ENCODE measurements around the gene ME1. TPM values are rescaled to one million over a fixed set of nuclear protein-coding genes. Genes with fewer than 3 reads are reported as not detected.

Gene ME1
- total RNA-seq, 2 donors from 2014 or later = 6.4 to 20.3 TPM

GRCh38 chr6:83371423-83371822, 59.4 kb downstream of the ME1 start:
- 60% methylated on average over 3 of the region's 3 CpGs for WGBS
- H3K36me3 ChIP-seq = no peaks in the 10 kb centered on the region
- no peak overlapping the region for H3K4me3 ChIP-seq
- no peaks in the 10 kb centered on the region for H3K4me1 ChIP-seq (replicated peaks)
- H3K27me3 ChIP-seq (replicated peaks; ENCODE audit: insufficient read depth) = no peaks in the 10 kb centered on the region
- H3K27ac ChIP-seq = no peak overlapping the region
- intact Hi-C loops (cut with DNase I) = no loop called here
- no peak for DNase-seq (ENCODE audit: low spot score)
- no peaks in the 10 kb centered on the region for H3K9me3 ChIP-seq
- TF ChIP-seq POLR2AphosphoS5 (IDR thresholded peaks at IDR 0.05) (no peak), POLR2A (IDR thresholded peaks at IDR 0.05) (no peak)
- TF ChIP-seq, protein P1, sequence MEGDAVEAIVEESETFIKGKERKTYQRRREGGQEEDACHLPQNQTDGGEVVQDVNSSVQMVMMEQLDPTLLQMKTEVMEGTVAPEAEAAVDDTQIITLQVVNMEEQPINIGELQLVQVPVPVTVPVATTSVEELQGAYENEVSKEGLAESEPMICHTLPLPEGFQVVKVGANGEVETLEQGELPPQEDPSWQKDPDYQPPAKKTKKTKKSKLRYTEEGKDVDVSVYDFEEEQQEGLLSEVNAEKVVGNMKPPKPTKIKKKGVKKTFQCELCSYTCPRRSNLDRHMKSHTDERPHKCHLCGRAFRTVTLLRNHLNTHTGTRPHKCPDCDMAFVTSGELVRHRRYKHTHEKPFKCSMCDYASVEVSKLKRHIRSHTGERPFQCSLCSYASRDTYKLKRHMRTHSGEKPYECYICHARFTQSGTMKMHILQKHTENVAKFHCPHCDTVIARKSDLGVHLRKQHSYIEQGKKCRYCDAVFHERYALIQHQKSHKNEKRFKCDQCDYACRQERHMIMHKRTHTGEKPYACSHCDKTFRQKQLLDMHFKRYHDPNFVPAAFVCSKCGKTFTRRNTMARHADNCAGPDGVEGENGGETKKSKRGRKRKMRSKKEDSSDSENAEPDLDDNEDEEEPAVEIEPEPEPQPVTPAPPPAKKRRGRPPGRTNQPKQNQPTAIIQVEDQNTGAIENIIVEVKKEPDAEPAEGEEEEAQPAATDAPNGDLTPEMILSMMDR (IDR thresholded peaks at IDR 0.05) = no peak

DNA sequence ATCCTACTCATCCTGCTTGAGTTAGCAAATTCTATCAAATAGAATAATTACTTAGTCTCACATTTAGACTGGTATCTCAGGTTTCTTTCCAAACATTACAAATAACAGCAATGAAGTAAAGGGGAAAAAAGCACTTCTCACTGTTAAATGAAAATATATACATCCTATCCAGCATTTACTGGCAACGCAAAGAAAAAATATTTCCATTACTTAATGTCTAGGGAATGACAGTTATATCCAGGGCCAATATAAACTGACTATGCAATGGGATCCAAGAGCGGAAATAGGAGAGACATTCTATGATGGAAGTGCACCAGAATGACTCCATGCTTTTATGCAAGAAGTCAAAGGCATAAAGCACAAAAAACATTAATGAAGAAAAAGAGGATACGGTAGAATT, 60.3 kb downstream of the ME1 start:
- no peak overlapping the region for H3K27ac ChIP-seq
- H3K36me3 ChIP-seq = no peaks in the 10 kb centered on the region
- WGBS = 92% methylated on average over 3 of the region's 3 CpGs
- no peak for DNase-seq (ENCODE audit: low spot score)
- H3K27me3 ChIP-seq (replicated peaks; ENCODE audit: insufficient read depth) = no peaks in the 10 kb centered on the region
- intact Hi-C loops (cut with DNase I) = no loop called here
- no peaks in the 10 kb centered on the region for H3K4me1 ChIP-seq (replicated peaks)
- TF ChIP-seq POLR2A (IDR thresholded peaks at IDR 0.05) (no peak), POLR2AphosphoS5 (IDR thresholded peaks at IDR 0.05) (no peak)
- TF ChIP-seq, protein P1 (IDR thresholded peaks at IDR 0.05) = no peak
- H3K4me3 ChIP-seq = no peak overlapping the region
- H3K9me3 ChIP-seq = no peaks in the 10 kb centered on the region

DNA sequence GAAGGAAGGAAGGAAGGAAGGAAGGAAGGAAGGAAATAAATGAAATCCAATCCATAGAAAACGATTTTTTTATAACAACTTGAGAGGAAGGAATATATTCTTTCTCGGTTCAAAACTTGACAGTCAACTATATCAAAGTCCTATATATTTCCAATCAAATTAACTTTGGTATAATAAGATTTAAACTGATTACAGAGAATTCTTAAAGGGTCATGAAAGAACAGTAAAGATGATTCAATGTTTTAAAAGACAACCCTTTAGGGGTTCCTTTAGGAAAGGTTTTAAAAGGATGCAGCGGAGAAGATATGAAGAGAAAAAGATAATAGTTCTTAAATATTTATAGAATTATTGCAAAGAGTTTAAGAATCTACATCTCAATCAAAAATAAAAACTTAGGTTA, 61.2 kb downstream of the ME1 start:
- Histone ChIP-seq H3K27ac (no peak overlapping the region), H3K27me3 (replicated peaks; ENCODE audit: insufficient read depth) (no peaks in the 10 kb centered on the region), H3K36me3 (no peaks in the 10 kb centered on the region), H3K4me3 (no peak overlapping the region), H3K9me3 (no peaks in the 10 kb centered on the region), H3K4me1 (replicated peaks) (no peaks in the 10 kb centered on the region)
- TF ChIP-seq, protein P1 (IDR thresholded peaks at IDR 0.05) = no peak
- TF ChIP-seq POLR2A (IDR thresholded peaks at IDR 0.05) = no peak
- TF ChIP-seq POLR2AphosphoS5 (IDR thresholded peaks at IDR 0.05) = no peak
- intact Hi-C loops (cut with DNase I) = no loop called here
- WGBS = 87% methylated on average over 3 of the region's 3 CpGs
- no peak for DNase-seq (ENCODE audit: low spot score)

- DNase-seq (ENCODE audit: low spot score) = no peak
- no peak overlapping the region for H3K27ac ChIP-seq
Observed at GRCh38 chr6:83368577-83368976, 62.3 kb downstream of the ME1 start.

GRCh38 chr6:83367104-83367503, 63.7 kb downstream of the ME1 start:
- H3K27ac ChIP-seq = no peak overlapping the region
- H3K27me3 ChIP-seq (replicated peaks; ENCODE audit: insufficient read depth) = no peaks in the 10 kb centered on the region
- TF ChIP-seq, protein P1 (IDR thresholded peaks at IDR 0.05) = no peak
- TF ChIP-seq POLR2A (IDR thresholded peaks at IDR 0.05) (no peak), POLR2AphosphoS5 (IDR thresholded peaks at IDR 0.05) (no peak)
- WGBS = 97% methylated on average over 1 of the region's 1 CpG
- intact Hi-C loops (cut with DNase I) = no loop called here
- DNase-seq (ENCODE audit: low spot score) = no peak
- H3K36me3 ChIP-seq = no peaks in the 10 kb centered on the region
- H3K4me1 ChIP-seq (replicated peaks) = no peaks in the 10 kb centered on the region
- no peak overlapping the region for H3K4me3 ChIP-seq
- no peaks in the 10 kb centered on the region for H3K9me3 ChIP-seq

More at GRCh38 chr6:83368577-83368976, 62.3 kb downstream of the ME1 start:
- Histone ChIP-seq H3K36me3 (no peaks in the 10 kb centered on the region), H3K4me1 (replicated peaks) (no peaks in the 10 kb centered on the region), H3K9me3 (no peaks in the 10 kb centered on the region), H3K4me3 (no peak overlapping the region), H3K27me3 (replicated peaks; ENCODE audit: insufficient read depth) (no peaks in the 10 kb centered on the region)
- intact Hi-C loops (cut with DNase I) = no loop called here
- TF ChIP-seq POLR2A (IDR thresholded peaks at IDR 0.05) (no peak), POLR2AphosphoS5 (IDR thresholded peaks at IDR 0.05) (no peak)
- TF ChIP-seq, protein P1 (IDR thresholded peaks at IDR 0.05) = no peak

All from prostate gland (tissue), 2 donors.